B cell (primary cell): ENCODE data around the gene SRRM3. TPM values are rescaled to one million over a fixed set of nuclear protein-coding genes. Genes with fewer than 3 reads are reported as not detected.
A peak's percentile ranks its signal among the peaks of the same experiment; 100 is the strongest.

Experiments
- ATAC-seq: fragments of 200-7000 bp; cut with Tn5 transposase; one replicate; pipeline ENCODE4 v1.10.0; 2021; ENCODE audit warnings: low read depth, mild to moderate bottlenecking, moderate number of reproducible peaks, moderate library complexity
- CTCF ChIA-PET: fragments of 350-600 bp; sonication (Branson Sonifier 250); formaldehyde crosslinking; loops from one replicate; lab custom pipeline; 2021; ENCODE audit warnings: antibody characterized with exemption, inconsistent platforms; lab: Charles Lee
- POLR2A ChIA-PET: fragments of 350-600 bp; sonication (Branson Sonifier 250); formaldehyde crosslinking; loops from one replicate; lab custom pipeline; 2021; ENCODE audit warnings: antibody characterized with exemption; lab: Charles Lee
- DNase-seq: peaks from one replicate; pipeline ENCODE4 v3.0.0; 2013
- H2AFZ ChIP-seq: 2 replicates; pipeline ENCODE4 v1.6.1; 2012; ENCODE audit warnings: mild to moderate bottlenecking, low read depth, low read length; ENCODE audit not compliant: insufficient read depth, poor library complexity, severe bottlenecking
- H3K27ac ChIP-seq, 2 donors: 1 replicate in 1 of 2; 2 replicates in 1 of 2; pipeline ENCODE4 v1.5.1; 2012 to 2013; ENCODE audit warnings: low read length in 2 of 2, mild to moderate bottlenecking in 2 of 2, moderate library complexity in 1 of 2
- H3K27me3 ChIP-seq, 4 experiments: fragments of 200-600 bp in 1 of 4; sonication (generic) in 1 of 4; replicated peaks in 1 of 4; 1 replicate in 2 of 4; 2 replicates in 2 of 4; pipeline versions ENCODE4 v1.6.1 to v1.7.0; 2013 to 2016; ENCODE audit warnings: low read length in 3 of 4, mild to moderate bottlenecking in 2 of 4, mixed read lengths in 1 of 4, moderate library complexity in 1 of 4; ENCODE audit not compliant: insufficient read depth in 4 of 4, control insufficient read depth in 3 of 4; ENCODE audit errors: control extremely low read depth in 1 of 4
- H3K36me3 ChIP-seq, 2 experiments: replicated peaks in 1 of 2; 1 replicate in 1 of 2; 2 replicates in 1 of 2; pipeline versions ENCODE4 v1.6.1 to v1.7.1; 2013; ENCODE audit warnings: low read length in 1 of 2; ENCODE audit not compliant: insufficient read depth in 2 of 2, control insufficient read depth in 1 of 2; ENCODE audit errors: control extremely low read depth in 1 of 2, extremely low read depth in 1 of 2
- H3K4me1 ChIP-seq, 2 donors: fragments of 200-600 bp in 1 of 2; sonication (generic) in 1 of 2; 1 replicate in 1 of 2; 2 replicates in 1 of 2; pipeline versions ENCODE4 v1.5.1 to v1.6.1; 2013 to 2017; ENCODE audit warnings: low read length in 2 of 2; ENCODE audit not compliant: control insufficient read depth in 2 of 2, insufficient read depth in 2 of 2
- H3K4me2 ChIP-seq: replicated peaks from 2 replicates; pipeline ENCODE3; 2012; ENCODE audit warnings: mild to moderate bottlenecking, low read depth, low read length; ENCODE audit not compliant: poor library complexity, severe bottlenecking
- H3K4me3 ChIP-seq, 5 experiments: fragments of 200-600 bp in 1 of 5; sonication (generic) in 1 of 5; 1 replicate in 3 of 5; 2 replicates in 2 of 5; pipeline versions ENCODE4 v1.5.1 to v1.7.0; 2011 to 2016; ENCODE audit warnings: low read length in 4 of 5, mild to moderate bottlenecking in 4 of 5, low read depth in 2 of 5, control low read depth in 1 of 5, moderate library complexity in 1 of 5; ENCODE audit not compliant: insufficient read depth in 1 of 5; ENCODE audit errors: control extremely low read depth in 1 of 5, extremely low read depth in 1 of 5
- H3K79me2 ChIP-seq: fragments of 200-600 bp; sonication (generic); one replicate; pipeline ENCODE4 v1.6.0; 2016; ENCODE audit warnings: low read length; ENCODE audit not compliant: control insufficient read depth, insufficient read depth
- H3K9ac ChIP-seq: fragments of 200-600 bp; sonication (generic); 2 replicates; pipeline ENCODE4 v1.6.1; 2017; ENCODE audit warnings: mild to moderate bottlenecking, low read length, moderate library complexity
- H3K9me3 ChIP-seq, 3 donors: one replicate each; pipeline versions ENCODE4 v1.6.1 to v1.7.1; 2013; ENCODE audit warnings: low read length in 2 of 3; ENCODE audit not compliant: control insufficient read depth in 2 of 3, insufficient read depth in 1 of 3; ENCODE audit errors: control extremely low read depth in 1 of 3
- H4K20me1 ChIP-seq: 2 replicates; pipeline ENCODE4 v1.6.0; 2012; ENCODE audit warnings: mild to moderate bottlenecking, low read length; ENCODE audit not compliant: insufficient read depth, control insufficient read depth, poor library complexity, severe bottlenecking
- H3K27ac Mint-ChIP-seq: one replicate; pipeline ENCODE4 v1.8.0; 2021; ENCODE audit warnings: mixed read lengths
- H3K27me3 Mint-ChIP-seq: one replicate; pipeline ENCODE4 v1.8.0; 2021; ENCODE audit warnings: mixed read lengths
- H3K4me1 Mint-ChIP-seq: one replicate; pipeline ENCODE4 v1.8.0; 2021; ENCODE audit warnings: mixed read lengths
- H3K4me3 Mint-ChIP-seq: one replicate; pipeline ENCODE4 v1.8.0; 2021; ENCODE audit warnings: mixed read lengths
- H3K9me3 Mint-ChIP-seq: one replicate; pipeline ENCODE4 v1.8.0; 2022; ENCODE audit warnings: mixed read lengths; ENCODE audit not compliant: insufficient read depth
- EZH2 ChIP-seq: IDR thresholded peaks from 2 replicates; pipeline ENCODE4 v1.6.1; 2012; ENCODE audit warnings: borderline replicate concordance, low read depth, mild to moderate bottlenecking, moderate library complexity, low read length; ENCODE audit not compliant: insufficient read depth, poor library complexity, severe bottlenecking
- WGBS: methylation state at CpG from one replicate; pipeline ENCODE4 v1.1.5; 2013; ENCODE audit warnings: missing lambda C conversion rate; ENCODE audit not compliant: insufficient coverage; 5-methylcytosine and 5-hydroxymethylcytosine counted together
- intact Hi-C: fragments of 100-400 bp; cut with micrococcal nuclease; formaldehyde crosslinking; loops from one replicate; pipeline ENCODE4 v1.10.0; 2022
- polyA plus RNA-seq: library from polyadenylated mRNA; depleted of rRNA; stranded (reverse); fragments of >200 nt; gene quantifications from 2 replicates; pipeline ENCODE4 v1.2.3, GENCODE V29; 2012
- total RNA-seq, 2 donors: library from RNA; stranded (reverse); fragments of 120-200 nt in 1 of 2; gene quantifications; 1 replicate in 1 of 2; 2 replicates in 1 of 2; pipeline versions ENCODE4 v1.2.3 to v1.2.4, GENCODE V29; 2013 to 2022
- TF ChIP-seq, protein P1 (sequence below): fragments of 200-600 bp; IDR thresholded peaks from one replicate; pipeline ENCODE4 v1.8.0; 2022; ENCODE audit warnings: antibody characterized with exemption, mild to moderate bottlenecking

Gene SRRM3
- total and polyA plus RNA-seq, 2 donors (not counting 1 experiment from before 2014, with no cell fraction given): not detected

DNA sequence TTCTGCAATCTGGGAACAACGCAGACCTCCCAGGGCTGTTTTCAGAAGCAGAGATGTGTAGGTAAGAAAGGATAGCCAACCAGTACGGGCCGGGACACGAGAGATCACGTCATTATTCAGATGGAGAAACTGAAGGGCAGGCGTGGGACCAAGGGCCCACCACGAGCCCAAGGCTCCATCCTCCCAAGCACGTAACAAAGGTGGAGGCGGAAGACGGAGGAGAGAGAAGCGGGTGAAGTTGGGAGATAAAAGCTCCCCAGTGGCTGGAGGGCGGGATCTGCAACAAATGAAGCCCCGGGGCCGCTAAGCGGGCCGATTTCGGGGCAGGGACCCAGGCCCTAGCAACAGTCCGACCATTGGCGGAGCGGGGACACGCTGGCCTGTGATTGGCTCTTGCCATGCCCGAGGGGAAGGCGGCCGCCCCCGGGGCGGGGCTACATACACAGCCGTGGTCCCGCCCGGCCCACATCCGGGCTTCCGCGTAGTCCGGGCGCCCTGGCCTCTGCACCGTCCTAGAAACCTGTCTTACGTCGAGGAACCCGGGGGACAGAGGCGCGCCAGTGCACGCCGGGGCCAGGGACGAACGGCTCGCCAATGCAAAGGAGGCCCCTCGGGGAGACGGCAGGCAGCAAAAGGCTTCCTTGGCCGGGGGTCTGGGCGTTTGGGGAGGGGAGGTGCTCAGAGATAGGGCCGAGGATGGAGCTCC lies 116.2 kb downstream of the SRRM3 start:
- Mint-ChIP-seq H3K4me1 (peaks cover 23% of the 10 kb centered on the region), H3K4me3 (peak overlapping the region; percentile 91), H3K27ac (peak overlapping the region; percentile 93), H3K9me3 (no peaks in the 10 kb centered on the region), H3K27me3 (no peaks in the 10 kb centered on the region)
- peaks cover 10% of the 10 kb centered on the region for H3K79me2 ChIP-seq
- ChIA-PET POLR2A (interaction anchor here (1.0 to 1.7 kb wide), 4 partner anchors 15 to 41 kb away, joined by 3 to 13 read pairs (median 5); partner anchors contain the start of gene YWHAG), CTCF (interaction anchor here (0.6 to 5.0 kb wide), 10 partner anchors 12 to 142 kb away, joined by 3 to 25 read pairs (median 6); partner anchors contain the start of gene YWHAG)
- H3K27ac ChIP-seq: peak overlapping the region; percentile 69 to 75
- no peak for TF ChIP-seq EZH2
- TF ChIP-seq, protein P1, sequence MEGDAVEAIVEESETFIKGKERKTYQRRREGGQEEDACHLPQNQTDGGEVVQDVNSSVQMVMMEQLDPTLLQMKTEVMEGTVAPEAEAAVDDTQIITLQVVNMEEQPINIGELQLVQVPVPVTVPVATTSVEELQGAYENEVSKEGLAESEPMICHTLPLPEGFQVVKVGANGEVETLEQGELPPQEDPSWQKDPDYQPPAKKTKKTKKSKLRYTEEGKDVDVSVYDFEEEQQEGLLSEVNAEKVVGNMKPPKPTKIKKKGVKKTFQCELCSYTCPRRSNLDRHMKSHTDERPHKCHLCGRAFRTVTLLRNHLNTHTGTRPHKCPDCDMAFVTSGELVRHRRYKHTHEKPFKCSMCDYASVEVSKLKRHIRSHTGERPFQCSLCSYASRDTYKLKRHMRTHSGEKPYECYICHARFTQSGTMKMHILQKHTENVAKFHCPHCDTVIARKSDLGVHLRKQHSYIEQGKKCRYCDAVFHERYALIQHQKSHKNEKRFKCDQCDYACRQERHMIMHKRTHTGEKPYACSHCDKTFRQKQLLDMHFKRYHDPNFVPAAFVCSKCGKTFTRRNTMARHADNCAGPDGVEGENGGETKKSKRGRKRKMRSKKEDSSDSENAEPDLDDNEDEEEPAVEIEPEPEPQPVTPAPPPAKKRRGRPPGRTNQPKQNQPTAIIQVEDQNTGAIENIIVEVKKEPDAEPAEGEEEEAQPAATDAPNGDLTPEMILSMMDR: no peak
- H2AFZ ChIP-seq: peak overlapping the region; percentile 98
- peaks cover 8% of the 10 kb centered on the region for H4K20me1 ChIP-seq
- H3K4me1 ChIP-seq: peaks cover 6 to 25% of the 10 kb centered on the region in 2 donors
- H3K27me3 ChIP-seq: no peaks in the 10 kb centered on the region
- H3K9ac ChIP-seq: peak overlapping the region; percentile 86
- H3K4me2 ChIP-seq: peak overlapping the region; percentile 88
- no peaks in the 10 kb centered on the region for H3K36me3 ChIP-seq
- DNase-seq: peak; percentile 95
- intact Hi-C loops: loop anchor here (1.0 to 10.0 kb wide), 6 partner anchors 16 to 1243 kb away; partner anchors contain the start of genes HSPB1 and RCC1L
- WGBS: under 1% methylated on average over 48 of the region's 50 CpGs
- peak; percentile 95 for ATAC-seq
- no peaks in the 10 kb centered on the region for H3K9me3 ChIP-seq
- H3K4me3 ChIP-seq: peak overlapping the region; percentile 68 to 99 (median 85)
